ENCODE data around the gene BEND7. TPM values are rescaled to one million over a fixed set of nuclear protein-coding genes. Genes with fewer than 3 reads are reported as not detected.

Gene BEND7
- total RNA-seq, 6 experiments from 2014 or later = 0.14 to 2.0 (median 0.49) TPM

DNA sequence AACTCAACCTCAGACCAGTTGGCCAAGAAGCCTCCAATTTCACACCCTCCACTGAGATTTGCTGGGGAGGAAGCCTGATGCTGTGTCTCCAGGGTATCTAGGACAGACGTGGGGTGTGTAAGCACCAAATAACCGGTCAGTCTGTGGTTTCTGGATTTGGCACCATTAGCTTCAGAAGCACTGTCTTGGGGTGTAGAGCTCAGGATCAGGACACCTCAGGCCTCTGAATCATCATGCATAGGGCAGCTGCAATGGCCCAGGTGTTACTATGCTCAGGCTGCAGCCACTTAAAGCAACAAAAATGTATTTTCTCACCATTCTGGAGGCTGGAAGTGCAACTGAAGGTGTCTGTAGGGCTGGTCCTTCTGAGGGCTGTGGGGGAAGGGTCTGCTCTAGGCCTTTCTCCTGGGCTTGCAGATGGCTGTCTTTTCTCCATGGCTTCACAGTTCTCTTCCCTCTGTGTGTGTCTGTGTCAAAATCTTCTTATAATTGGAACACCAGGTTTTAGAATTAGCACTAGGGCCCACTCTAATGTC is 107.4 kb downstream of the BEND7 start:
- peaks cover 38% of the 10 kb centered on the region for H3K27me3 Mint-ChIP-seq (ENCODE audit: insufficient read depth)
- no peak for TF ChIP-seq CTCF (IDR thresholded peaks at IDR 0.05)
- no peak overlapping the region for H3K4me3 Mint-ChIP-seq
- no peaks in the 10 kb centered on the region for H3K9me3 Mint-ChIP-seq
- H3K36me3 Mint-ChIP-seq (ENCODE audit: low read depth) = no peaks in the 10 kb centered on the region
- no peaks in the 10 kb centered on the region for H3K4me1 Mint-ChIP-seq (ENCODE audit: low read depth)
- H3K27ac Mint-ChIP-seq = no peak overlapping the region
- no peak for DNase-seq

DNA sequence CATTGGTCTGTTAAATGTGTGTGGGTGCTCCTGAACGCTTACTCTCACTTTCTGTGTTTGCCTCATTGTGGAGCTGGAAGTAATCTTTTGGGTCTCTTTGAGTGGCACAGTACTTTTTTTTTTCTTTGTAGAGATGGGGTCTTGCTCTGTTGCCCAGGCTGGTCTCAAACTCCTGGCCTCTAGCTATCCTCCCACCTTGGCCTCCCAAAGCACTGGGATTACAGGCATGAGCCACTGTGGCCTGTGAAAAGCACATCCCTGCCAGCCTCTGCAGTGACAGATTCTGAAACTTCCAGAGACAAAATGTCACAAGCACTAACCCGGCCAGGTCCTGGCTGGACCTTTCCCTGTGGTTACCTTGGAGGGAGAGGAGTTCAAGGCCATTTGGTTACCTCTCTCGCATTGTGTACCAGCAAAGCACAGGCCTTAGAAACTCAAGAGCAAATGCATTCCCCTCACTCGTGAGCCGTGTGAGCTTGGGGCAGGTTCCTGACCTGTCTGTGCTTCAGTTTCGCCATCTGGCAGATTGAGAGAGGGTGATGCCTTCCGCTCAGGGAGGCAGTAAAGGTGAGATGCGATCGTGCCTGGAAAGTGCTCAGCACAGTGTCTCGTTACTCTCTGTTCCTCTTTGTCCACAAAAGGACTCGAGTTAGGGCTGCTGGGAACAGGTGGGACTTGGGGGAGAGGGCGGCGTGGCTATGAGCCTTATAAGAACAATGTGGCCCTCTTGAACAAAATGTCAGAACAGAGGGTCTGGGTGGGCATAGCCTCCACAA is 108.1 kb downstream of the BEND7 start:
- DNase-seq = no peak
- no peaks in the 10 kb centered on the region for H3K9me3 Mint-ChIP-seq
- H3K27ac Mint-ChIP-seq = no peak overlapping the region
- H3K27me3 Mint-ChIP-seq (ENCODE audit: insufficient read depth) = peaks cover 39% of the 10 kb centered on the region
- no peaks in the 10 kb centered on the region for H3K4me1 Mint-ChIP-seq (ENCODE audit: low read depth)
- no peak overlapping the region for H3K4me3 Mint-ChIP-seq
- H3K36me3 Mint-ChIP-seq (ENCODE audit: low read depth) = no peaks in the 10 kb centered on the region
- no peak for TF ChIP-seq CTCF (IDR thresholded peaks at IDR 0.05)

DNA sequence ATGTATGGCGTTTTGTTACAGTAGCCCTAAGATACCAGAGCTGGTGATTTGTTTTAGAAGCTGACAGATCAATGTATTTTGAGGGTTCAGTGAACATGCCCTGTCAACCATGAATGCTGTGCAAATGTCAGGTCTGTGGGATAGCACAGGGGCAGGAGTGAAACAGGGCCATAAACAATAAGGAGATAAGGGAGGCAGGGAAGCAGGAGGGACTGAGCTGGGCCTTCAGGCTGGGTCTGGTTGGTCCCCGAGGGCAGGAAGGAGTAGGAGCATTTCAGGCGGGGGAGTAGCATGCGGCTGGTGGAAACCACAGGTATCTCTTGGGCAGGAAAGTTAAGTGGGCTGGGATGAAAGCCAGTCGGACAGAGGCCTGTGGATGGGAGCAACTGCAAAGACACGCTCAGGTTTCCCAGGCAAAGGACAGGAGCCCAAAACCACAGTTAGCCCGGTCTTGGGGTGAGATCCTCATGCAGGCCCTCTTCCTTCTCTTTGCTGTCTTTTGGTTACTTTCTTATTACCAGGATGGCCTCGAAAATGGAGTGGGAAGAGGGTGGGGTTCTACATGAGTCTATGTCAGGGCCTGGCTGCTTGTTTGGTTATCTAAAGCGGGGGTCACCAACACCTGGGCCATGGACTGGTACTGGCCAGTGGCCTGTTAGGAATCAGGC is 111.2 kb downstream of the BEND7 start:
- no peak overlapping the region for H3K4me3 Mint-ChIP-seq
- no peak for DNase-seq
- no peak overlapping the region for H3K27ac Mint-ChIP-seq
- H3K27me3 Mint-ChIP-seq (ENCODE audit: insufficient read depth) = peaks cover 40% of the 10 kb centered on the region
- no peaks in the 10 kb centered on the region for H3K4me1 Mint-ChIP-seq (ENCODE audit: low read depth)
- H3K36me3 Mint-ChIP-seq (ENCODE audit: low read depth) = no peaks in the 10 kb centered on the region
- no peak for TF ChIP-seq CTCF (IDR thresholded peaks at IDR 0.05)
- no peaks in the 10 kb centered on the region for H3K9me3 Mint-ChIP-seq

DNA sequence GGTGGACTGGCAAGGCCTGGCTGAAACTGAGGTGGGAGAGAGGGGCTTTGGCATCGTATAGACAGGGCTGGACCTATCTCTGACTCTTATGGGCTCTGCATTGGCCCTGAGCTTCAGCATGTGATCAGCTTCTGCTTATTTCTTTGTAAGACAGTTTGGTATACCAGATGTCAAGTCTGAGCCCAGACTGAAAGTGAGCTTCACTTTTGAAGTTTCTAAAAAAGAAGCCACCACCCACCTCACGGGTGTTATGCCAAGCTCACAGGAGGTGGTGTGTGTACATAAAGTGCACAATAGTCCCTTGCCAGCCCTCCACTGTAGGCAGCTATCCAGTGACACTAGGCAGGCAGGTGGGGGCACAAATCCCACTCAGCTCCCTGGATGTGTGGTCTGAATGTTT is 112.1 kb downstream of the BEND7 start:
- H3K27ac Mint-ChIP-seq = no peak overlapping the region
- no peak overlapping the region for H3K4me3 Mint-ChIP-seq

GRCh38 chr10:13414855-13415254 is 114.0 kb downstream of the BEND7 start:
- Mint-ChIP-seq H3K36me3 (ENCODE audit: low read depth) (no peaks in the 10 kb centered on the region), H3K27ac (no peak overlapping the region), H3K4me1 (ENCODE audit: low read depth) (no peaks in the 10 kb centered on the region), H3K27me3 (ENCODE audit: insufficient read depth) (peaks cover 25% of the 10 kb centered on the region), H3K4me3 (no peak overlapping the region), H3K9me3 (no peaks in the 10 kb centered on the region)
- peak; percentile 9 for DNase-seq
- peak; percentile 64; the same call in 1 of the 2 replicates for TF ChIP-seq CTCF (IDR thresholded peaks at IDR 0.05)

More for the DNA sequence above, 112.1 kb downstream of the BEND7 start:
- no peak for DNase-seq
- no peak for TF ChIP-seq CTCF (IDR thresholded peaks at IDR 0.05)
- no peaks in the 10 kb centered on the region for H3K36me3 Mint-ChIP-seq (ENCODE audit: low read depth)
- H3K9me3 Mint-ChIP-seq = no peaks in the 10 kb centered on the region
- no peaks in the 10 kb centered on the region for H3K4me1 Mint-ChIP-seq (ENCODE audit: low read depth)
- peaks cover 34% of the 10 kb centered on the region for H3K27me3 Mint-ChIP-seq (ENCODE audit: insufficient read depth)
